ENCODE results near the gene BRINP1.

GRCh38 chr9:119334745-119335144, 34.5 kb downstream of the BRINP1 start:
- TF ChIP-seq CTCF (conservative IDR thresholded peaks at IDR 0.05; ENCODE audit: low read length) (no peak), EZH2phosphoT487 (IDR thresholded peaks at IDR 0.05; ENCODE audit: borderline replicate concordance, low read depth, low read length) (no peak)

Data from OCI-LY7 (cell line).